Measurements from ENCODE around the gene CDCA3. TPM values are rescaled to one million over a fixed set of nuclear protein-coding genes. Genes with fewer than 3 reads are reported as not detected.

Gene CDCA3
- total RNA-seq, 3 donors from 2014 or later = 1.7 to 4.0 (median 3.1) TPM

- ATAC-seq (no peak), DNase-seq (no peak)
- no peaks in the 10 kb centered on the region for H3K9me3 Mint-ChIP-seq
- H3K36me3 Mint-ChIP-seq (ENCODE audit: insufficient read depth) = no peaks in the 10 kb centered on the region
- no peak overlapping the region for H3K4me3 Mint-ChIP-seq
- peaks cover 2% of the 10 kb centered on the region for H3K4me1 Mint-ChIP-seq (ENCODE audit: low read depth)
- H3K27me3 Mint-ChIP-seq (ENCODE audit: low read depth) = no peaks in the 10 kb centered on the region
These were observed 13.6 kb downstream of the CDCA3 start for GRCh38 chr12:6837370-6838060.

GRCh38 chr12:6836851-6837250, 14.2 kb downstream of the CDCA3 start:
- Mint-ChIP-seq H3K4me1 (ENCODE audit: low read depth) (peaks cover 2% of the 10 kb centered on the region), H3K36me3 (ENCODE audit: insufficient read depth) (no peaks in the 10 kb centered on the region), H3K4me3 (no peak overlapping the region)

DNA sequence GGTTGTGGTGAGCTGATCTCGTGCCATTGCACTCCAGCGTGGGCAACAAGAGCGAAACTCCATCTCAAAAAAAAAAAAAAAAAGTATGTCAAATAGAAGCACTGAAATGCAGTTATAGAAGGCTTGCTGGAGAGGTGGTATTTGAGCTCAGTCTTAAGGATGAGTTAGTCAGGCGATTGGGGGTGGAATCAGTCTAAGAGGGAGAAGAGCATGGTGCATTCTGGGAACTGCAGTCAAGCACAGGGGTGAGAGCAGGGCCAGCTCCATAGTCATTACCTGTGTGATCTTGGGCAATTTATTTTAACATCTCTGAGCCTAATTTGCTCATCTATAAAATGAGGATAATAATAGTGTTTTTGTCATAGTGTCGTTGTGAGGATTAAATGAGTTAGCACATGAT, 16.2 kb downstream of the CDCA3 start:
- DNase-seq = no peak
- no peak for ATAC-seq
- Mint-ChIP-seq H3K4me3 (no peak overlapping the region), H3K27me3 (ENCODE audit: low read depth) (peaks cover 3% of the 10 kb centered on the region), H3K9me3 (no peaks in the 10 kb centered on the region), H3K4me1 (ENCODE audit: low read depth) (peaks cover 2% of the 10 kb centered on the region), H3K36me3 (ENCODE audit: insufficient read depth) (no peaks in the 10 kb centered on the region)

More at GRCh38 chr12:6836851-6837250, 14.2 kb downstream of the CDCA3 start:
- DNase-seq (no peak), ATAC-seq (no peak)
- no peaks in the 10 kb centered on the region for H3K27me3 Mint-ChIP-seq (ENCODE audit: low read depth)
- H3K9me3 Mint-ChIP-seq = no peaks in the 10 kb centered on the region

DNA sequence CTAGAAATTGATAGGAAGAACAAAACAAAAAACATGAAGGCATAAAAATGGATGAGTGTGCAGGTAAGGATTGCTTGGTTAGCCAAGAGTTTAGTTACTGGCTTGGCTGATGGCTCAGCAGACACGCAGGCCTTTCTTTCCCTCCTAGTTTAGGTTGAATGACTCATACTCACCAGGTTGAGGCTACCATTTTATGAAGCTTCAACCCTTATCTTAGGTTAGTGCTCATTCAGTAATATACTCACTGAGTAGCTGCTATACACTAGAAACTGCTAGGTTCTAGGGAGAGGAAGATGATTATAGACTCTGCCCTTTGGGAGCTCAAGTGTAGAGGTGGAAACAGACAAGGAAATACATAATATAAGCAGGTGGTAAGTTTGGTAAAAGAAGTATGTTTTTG, 16.8 kb downstream of the CDCA3 start:
- Mint-ChIP-seq H3K4me1 (ENCODE audit: low read depth) (peaks cover 5% of the 10 kb centered on the region), H3K4me3 (no peak overlapping the region), H3K9me3 (no peaks in the 10 kb centered on the region), H3K36me3 (ENCODE audit: insufficient read depth) (no peaks in the 10 kb centered on the region), H3K27me3 (ENCODE audit: low read depth) (peaks cover 5% of the 10 kb centered on the region)
- no peak for DNase-seq
- no peak for ATAC-seq

DNA sequence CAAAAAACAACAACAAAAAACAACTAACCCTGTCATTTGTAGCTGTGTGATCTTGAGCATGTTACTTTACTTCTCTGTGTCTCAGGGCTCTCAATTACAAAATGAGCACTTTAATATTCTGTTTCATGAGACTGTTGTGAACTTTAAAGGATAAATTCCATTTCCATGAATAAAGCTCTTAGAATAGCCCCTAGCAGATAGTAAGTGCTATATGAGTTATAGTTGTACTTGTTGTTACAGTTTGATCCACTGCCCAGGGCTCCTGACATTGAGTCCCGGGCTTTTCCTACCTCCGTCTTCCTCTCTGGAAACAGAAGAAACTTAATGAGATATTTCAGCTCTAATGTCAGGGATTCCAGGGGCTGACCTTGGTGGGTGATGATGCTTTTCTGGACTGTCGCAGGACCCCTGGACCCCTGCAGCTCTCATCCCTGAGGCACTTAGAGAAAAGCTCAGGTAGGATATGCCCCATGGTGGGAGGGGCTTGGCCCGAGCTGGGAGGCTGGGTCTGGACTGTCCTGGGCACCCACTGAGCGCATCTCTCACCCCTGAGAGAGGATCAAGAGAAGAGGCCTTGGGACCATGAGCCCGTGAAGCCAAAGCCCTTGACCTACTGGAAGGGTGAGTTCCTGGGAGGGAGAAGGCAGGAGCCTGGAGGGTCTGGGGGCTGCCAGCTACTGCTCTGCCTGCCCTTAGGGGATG, 17.7 kb downstream of the CDCA3 start:
- no peak for ATAC-seq
- H3K27me3 Mint-ChIP-seq (ENCODE audit: low read depth) = peaks cover 10% of the 10 kb centered on the region
- H3K36me3 Mint-ChIP-seq (ENCODE audit: insufficient read depth) = no peaks in the 10 kb centered on the region
- DNase-seq = no peak
- peaks cover 5% of the 10 kb centered on the region for H3K4me1 Mint-ChIP-seq (ENCODE audit: low read depth)
- no peaks in the 10 kb centered on the region for H3K9me3 Mint-ChIP-seq
- no peak overlapping the region for H3K4me3 Mint-ChIP-seq

DNA sequence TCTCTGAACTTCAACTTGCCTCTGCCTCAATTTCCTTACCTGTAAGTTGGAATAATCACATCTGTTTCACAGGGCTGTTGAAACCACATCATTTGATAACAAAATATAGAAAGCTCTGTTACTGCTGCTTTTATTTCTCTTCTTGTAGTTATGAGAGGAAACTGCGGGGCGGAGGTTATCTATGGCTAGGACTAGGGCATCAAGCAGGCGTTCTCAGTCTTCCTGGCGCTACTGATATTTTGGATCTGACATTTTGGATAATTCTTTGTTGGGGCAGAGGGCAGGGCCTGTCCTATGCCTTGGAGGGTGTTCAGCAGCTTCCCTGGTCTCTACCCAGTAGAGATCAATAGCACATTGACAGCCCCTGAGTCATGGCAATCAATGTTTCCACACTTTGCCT, 19.0 kb downstream of the CDCA3 start:
- no peaks in the 10 kb centered on the region for H3K9me3 Mint-ChIP-seq
- no peak overlapping the region for H3K4me3 Mint-ChIP-seq
- no peak for DNase-seq
- peaks cover 13% of the 10 kb centered on the region for H3K4me1 Mint-ChIP-seq (ENCODE audit: low read depth)
- ATAC-seq = no peak
- H3K27me3 Mint-ChIP-seq (ENCODE audit: low read depth) = peaks cover 16% of the 10 kb centered on the region
- H3K36me3 Mint-ChIP-seq (ENCODE audit: insufficient read depth) = no peaks in the 10 kb centered on the region

GRCh38 chr12:6831450-6831995, 19.6 kb downstream of the CDCA3 start:
- Mint-ChIP-seq H3K27me3 (ENCODE audit: low read depth) (peaks cover 17% of the 10 kb centered on the region), H3K4me1 (ENCODE audit: low read depth) (peaks cover 13% of the 10 kb centered on the region), H3K36me3 (ENCODE audit: insufficient read depth) (no peaks in the 10 kb centered on the region), H3K9me3 (no peaks in the 10 kb centered on the region), H3K4me3 (no peak overlapping the region)
- ATAC-seq = no peak
- DNase-seq = no peak

DNA sequence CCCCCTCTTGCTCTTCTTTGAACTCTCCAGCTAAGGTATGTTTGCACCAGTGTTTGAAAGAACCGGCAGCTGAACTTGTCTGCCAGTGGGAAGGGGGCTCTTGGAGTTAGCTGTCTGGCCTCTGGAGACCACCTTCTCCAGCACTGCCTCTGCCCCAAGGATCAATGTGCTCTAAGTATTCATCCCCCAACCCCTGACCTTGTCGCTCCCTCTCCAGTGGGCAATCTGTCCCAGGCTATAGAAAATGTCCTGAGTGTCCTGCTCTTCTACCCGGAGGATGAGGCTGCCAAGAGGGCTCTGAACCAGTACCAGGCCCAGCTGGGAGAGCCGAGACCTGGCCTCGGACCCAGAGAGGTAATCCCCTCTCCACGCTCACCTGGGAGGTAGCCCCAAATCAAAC, 20.1 kb downstream of the CDCA3 start:
- ATAC-seq (no peak), DNase-seq (no peak)
- Mint-ChIP-seq H3K9me3 (no peaks in the 10 kb centered on the region), H3K27me3 (ENCODE audit: low read depth) (peaks cover 20% of the 10 kb centered on the region), H3K4me3 (no peak overlapping the region), H3K4me1 (ENCODE audit: low read depth) (peaks cover 13% of the 10 kb centered on the region), H3K36me3 (ENCODE audit: insufficient read depth) (no peaks in the 10 kb centered on the region)

- H3K9me3 Mint-ChIP-seq = no peaks in the 10 kb centered on the region
- no peak for DNase-seq
- H3K4me3 Mint-ChIP-seq = peak overlapping the region; percentile 23
- no peak for ATAC-seq
- H3K36me3 Mint-ChIP-seq (ENCODE audit: insufficient read depth) = no peaks in the 10 kb centered on the region
- H3K4me1 Mint-ChIP-seq (ENCODE audit: low read depth) = peaks cover 15% of the 10 kb centered on the region
- H3K27me3 Mint-ChIP-seq (ENCODE audit: low read depth) = peaks cover 23% of the 10 kb centered on the region
These were observed 20.7 kb downstream of the CDCA3 start for GRCh38 chr12:6830286-6830890.

DNA sequence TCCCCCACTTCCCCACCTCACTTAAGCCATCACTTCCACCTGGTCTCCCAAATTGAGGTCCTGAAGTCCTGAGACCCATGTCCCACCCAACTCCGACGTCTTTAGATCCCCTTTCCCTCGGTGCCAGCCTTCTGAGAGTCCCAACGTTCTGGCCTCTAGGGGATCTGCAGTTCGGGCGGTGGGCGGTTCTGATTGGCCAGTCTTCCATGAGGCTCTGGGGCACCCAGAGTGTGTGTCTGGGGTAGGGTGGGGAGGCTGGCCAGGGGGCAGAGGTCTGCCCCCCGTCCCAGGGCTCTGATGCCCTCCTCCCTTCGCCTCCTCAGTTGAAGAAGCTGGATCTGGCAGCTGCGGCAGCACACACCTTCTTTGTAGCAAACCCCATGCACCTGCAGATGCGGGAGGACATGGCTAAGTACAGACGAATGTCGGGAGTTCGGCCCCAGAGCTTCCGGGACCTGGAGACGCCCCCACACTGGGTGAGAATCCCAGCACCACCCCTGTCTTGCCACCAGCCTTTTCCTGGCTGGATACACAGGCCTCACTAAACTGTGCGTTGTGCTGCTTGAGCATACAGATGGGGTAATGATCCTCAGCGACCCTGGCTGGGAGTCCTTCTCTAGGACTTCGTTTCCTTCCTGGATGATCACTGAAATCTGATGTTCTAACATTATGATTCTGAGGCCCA, 21.4 kb downstream of the CDCA3 start:
- no peak for ATAC-seq
- peak overlapping the region; percentile 82 for H3K4me3 Mint-ChIP-seq
- peaks cover 29% of the 10 kb centered on the region for H3K27me3 Mint-ChIP-seq (ENCODE audit: low read depth)

GRCh38 chr12:6828781-6829535, 22.1 kb downstream of the CDCA3 start:
- peaks cover 15% of the 10 kb centered on the region for H3K4me1 Mint-ChIP-seq (ENCODE audit: low read depth)
- peaks cover 33% of the 10 kb centered on the region for H3K27me3 Mint-ChIP-seq (ENCODE audit: low read depth)
- H3K4me3 Mint-ChIP-seq = peak overlapping the region; percentile 82
- H3K9me3 Mint-ChIP-seq = no peaks in the 10 kb centered on the region
- ATAC-seq (peak; percentile 53 to 63), DNase-seq (peak; percentile 30)
- H3K36me3 Mint-ChIP-seq (ENCODE audit: insufficient read depth) = no peaks in the 10 kb centered on the region

More for the DNA sequence above, 21.4 kb downstream of the CDCA3 start:
- no peaks in the 10 kb centered on the region for H3K36me3 Mint-ChIP-seq (ENCODE audit: insufficient read depth)
- no peaks in the 10 kb centered on the region for H3K9me3 Mint-ChIP-seq
- no peak for DNase-seq
- H3K4me1 Mint-ChIP-seq (ENCODE audit: low read depth) = peaks cover 16% of the 10 kb centered on the region

DNA sequence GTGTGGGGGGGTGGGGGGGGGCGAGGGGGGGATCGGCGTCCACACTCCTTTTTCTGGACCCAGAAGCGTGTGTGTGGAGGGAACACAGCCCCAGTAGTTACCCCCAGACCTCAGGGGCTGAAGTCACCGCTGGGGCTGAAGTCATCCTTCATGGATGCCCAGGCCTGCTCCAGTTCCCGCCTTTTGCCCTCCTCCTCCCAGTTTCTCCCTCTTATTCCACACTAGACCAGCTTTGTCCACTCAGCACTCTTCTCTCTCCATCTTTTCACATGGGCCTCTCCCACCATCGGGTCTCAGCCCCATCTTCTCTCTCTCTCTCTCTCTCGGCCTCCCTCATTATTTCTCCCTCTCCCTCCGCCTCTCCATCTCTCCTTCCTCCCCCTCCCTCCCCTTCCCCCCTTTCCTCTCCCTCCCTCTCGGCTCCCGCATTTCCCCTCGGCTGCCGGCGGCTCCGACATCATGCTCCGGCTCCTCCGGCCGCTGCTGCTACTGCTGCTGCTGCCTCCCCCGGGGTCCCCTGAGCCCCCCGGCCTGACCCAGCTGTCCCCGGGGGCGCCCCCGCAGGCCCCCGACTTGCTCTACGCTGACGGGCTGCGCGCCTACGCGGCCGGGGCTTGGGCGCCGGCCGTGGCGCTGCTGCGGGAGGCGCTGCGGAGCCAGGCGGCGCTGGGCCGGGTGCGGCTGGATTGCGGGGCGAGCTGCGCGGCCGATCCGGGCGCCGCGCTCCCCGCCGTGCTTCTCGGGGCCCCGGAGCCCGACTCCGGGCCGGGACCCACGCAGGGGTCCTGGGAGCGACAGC, 22.9 kb downstream of the CDCA3 start, which contains the start of gene P3H3:
TSS of gene P3H3 (plus strand) at position 426 of the 799 bp plus-strand sequence. CDS start at position 460, 34 bp downstream.
- H3K4me1 Mint-ChIP-seq (ENCODE audit: low read depth) = peaks cover 15% of the 10 kb centered on the region
- peak within 1 kb of the TSS; percentile 82 for H3K4me3 Mint-ChIP-seq
- H3K9me3 Mint-ChIP-seq = no peaks in the 10 kb centered on the region
- no peaks in the 10 kb centered on the region for H3K36me3 Mint-ChIP-seq (ENCODE audit: insufficient read depth)
- peaks cover 34% of the 10 kb centered on the region for H3K27me3 Mint-ChIP-seq (ENCODE audit: low read depth)
- ATAC-seq = peak; percentile 51 to 55
- no peak for DNase-seq

GRCh38 chr12:6827437-6827911, 23.6 kb downstream of the CDCA3 start:
- Mint-ChIP-seq H3K9me3 (no peaks in the 10 kb centered on the region), H3K27me3 (ENCODE audit: low read depth) (peaks cover 40% of the 10 kb centered on the region), H3K4me1 (ENCODE audit: low read depth) (peaks cover 15% of the 10 kb centered on the region), H3K36me3 (ENCODE audit: insufficient read depth) (no peaks in the 10 kb centered on the region), H3K4me3 (peak overlapping the region; percentile 50)
- DNase-seq = peak; percentile 48
- no peak for ATAC-seq
